Measurements from ENCODE around the gene ADTRP.

ADTRP gene

GRCh38 chr6:11793277-11793676, 14.7 kb upstream of the ADTRP start:
- Histone ChIP-seq H3K27me3 (replicated peaks) (no peaks in the 10 kb centered on the region), H3K4me3 (ENCODE audit: low read depth, low read length) (no peak overlapping the region), H3K27ac (no peak overlapping the region), H3K36me3 (replicated peaks) (no peaks in the 10 kb centered on the region)
- DNase-seq: no peak
- TF ChIP-seq CTCF (IDR thresholded peaks at IDR 0.05; ENCODE audit: low read depth, low read length, missing control alignments): no peak
- in situ Hi-C loops (cut with HindIII; ENCODE audit: low pct_ligation_motif_present, low sequenced_read_pairs): no loop called here

- no peak overlapping the region for H3K4me3 ChIP-seq (ENCODE audit: low read depth, low read length)
- no peak overlapping the region for H3K27ac ChIP-seq
- DNase-seq: no peak
- in situ Hi-C loops (cut with HindIII; ENCODE audit: low pct_ligation_motif_present, low sequenced_read_pairs): no loop called here
- no peak for TF ChIP-seq CTCF (IDR thresholded peaks at IDR 0.05; ENCODE audit: low read depth, low read length, missing control alignments)
- no peaks in the 10 kb centered on the region for H3K27me3 ChIP-seq (replicated peaks)
- no peaks in the 10 kb centered on the region for H3K36me3 ChIP-seq (replicated peaks)
Observed at GRCh38 chr6:11791354-11792107, 12.9 kb upstream of the ADTRP start.

- Histone ChIP-seq H3K27me3 (replicated peaks) (no peaks in the 10 kb centered on the region), H3K36me3 (replicated peaks) (no peaks in the 10 kb centered on the region), H3K27ac (no peak overlapping the region), H3K4me3 (ENCODE audit: low read depth, low read length) (no peak overlapping the region)
- TF ChIP-seq CTCF (IDR thresholded peaks at IDR 0.05; ENCODE audit: low read depth, low read length, missing control alignments): no peak
- in situ Hi-C loops (cut with HindIII; ENCODE audit: low pct_ligation_motif_present, low sequenced_read_pairs): no loop called here
- DNase-seq: no peak
Observed at GRCh38 chr6:11789744-11790143, 11.1 kb upstream of the ADTRP start.

GRCh38 chr6:11788043-11788442, 9.4 kb upstream of the ADTRP start:
- in situ Hi-C loops (cut with HindIII; ENCODE audit: low pct_ligation_motif_present, low sequenced_read_pairs): no loop called here
- no peak for DNase-seq
- Histone ChIP-seq H3K4me3 (ENCODE audit: low read depth, low read length) (no peak overlapping the region), H3K27ac (no peak overlapping the region), H3K27me3 (replicated peaks) (no peaks in the 10 kb centered on the region), H3K36me3 (replicated peaks) (no peaks in the 10 kb centered on the region)
- TF ChIP-seq CTCF (IDR thresholded peaks at IDR 0.05; ENCODE audit: low read depth, low read length, missing control alignments): no peak

GRCh38 chr6:11785774-11786579, 7.4 kb upstream of the ADTRP start:
- H3K4me3 ChIP-seq (ENCODE audit: low read depth, low read length): no peak overlapping the region
- DNase-seq: no peak

More at GRCh38 chr6:11785774-11786579, 7.4 kb upstream of the ADTRP start:
- no peak for TF ChIP-seq CTCF (IDR thresholded peaks at IDR 0.05; ENCODE audit: low read depth, low read length, missing control alignments)
- H3K27ac ChIP-seq: no peak overlapping the region
- H3K36me3 ChIP-seq (replicated peaks): no peaks in the 10 kb centered on the region
- no peaks in the 10 kb centered on the region for H3K27me3 ChIP-seq (replicated peaks)
- in situ Hi-C loops (cut with HindIII; ENCODE audit: low pct_ligation_motif_present, low sequenced_read_pairs): no loop called here

Data from brain microvascular endothelial cell (primary cell).